WTC11 (cell line): Measurements from ENCODE around the gene KCNS3. TPM values are rescaled to one million over a fixed set of nuclear protein-coding genes. Genes with fewer than 3 reads are reported as not detected.

Experiments
- ATF3 ChIP-seq: sonication (generic); formaldehyde crosslinking; conservative IDR thresholded peaks from 2 replicates; pipeline ENCODE4 v1.8.1; 2022; ENCODE audit warnings: mild to moderate bottlenecking, missing genetic modification reagents
- ETV6 ChIP-seq: sonication (generic); formaldehyde crosslinking; IDR thresholded peaks from 2 replicates; pipeline ENCODE4 v1.8.1; 2022; ENCODE audit warnings: mild to moderate bottlenecking, missing genetic modification reagents
- FOXP4 ChIP-seq: sonication (generic); formaldehyde crosslinking; IDR thresholded peaks from 2 replicates; pipeline ENCODE4 v1.8.0; 2022; ENCODE audit warnings: mild to moderate bottlenecking, missing genetic modification reagents
- GABPB1 ChIP-seq: sonication (generic); formaldehyde crosslinking; IDR thresholded peaks from 2 replicates; pipeline ENCODE4 v1.8.1; 2023; ENCODE audit warnings: mild to moderate bottlenecking, missing genetic modification reagents
- GTF2I ChIP-seq: fragments of 250-450 bp; sonication (Bioruptor Pico); conservative IDR thresholded peaks from 2 replicates; pipeline ENCODE4 v1.4.0; 2021; ENCODE audit warnings: mild to moderate bottlenecking
- NR3C1 ChIP-seq: sonication (generic); formaldehyde crosslinking; conservative IDR thresholded peaks from 2 replicates; pipeline ENCODE4 v1.8.1; 2023; ENCODE audit warnings: low read depth, mild to moderate bottlenecking, missing genetic modification reagents
- SMAD3 ChIP-seq: sonication (generic); formaldehyde crosslinking; IDR thresholded peaks from 2 replicates; pipeline ENCODE4 v1.8.0; 2022; ENCODE audit warnings: missing genetic modification reagents, mild to moderate bottlenecking, borderline replicate concordance
- SMAD4 ChIP-seq: sonication (generic); formaldehyde crosslinking; IDR thresholded peaks from 2 replicates; pipeline ENCODE4 v1.8.0; 2022; ENCODE audit warnings: mild to moderate bottlenecking, missing genetic modification reagents
- TEAD1 ChIP-seq: sonication (generic); formaldehyde crosslinking; IDR thresholded peaks from 2 replicates; pipeline ENCODE4 v1.8.0; 2022; ENCODE audit warnings: mild to moderate bottlenecking, missing genetic modification reagents
- ZBTB21 ChIP-seq: sonication (generic); formaldehyde crosslinking; IDR thresholded peaks from 2 replicates; pipeline ENCODE4 v1.8.1; 2023; ENCODE audit warnings: mild to moderate bottlenecking, missing genetic modification reagents, borderline replicate concordance
- ZNF219 ChIP-seq: sonication (generic); formaldehyde crosslinking; IDR thresholded peaks from 2 replicates; pipeline ENCODE4 v1.8.0; 2023; ENCODE audit warnings: missing genetic modification reagents, mild to moderate bottlenecking, borderline replicate concordance
- ZNF232 ChIP-seq: sonication (generic); formaldehyde crosslinking; IDR thresholded peaks from 2 replicates; pipeline ENCODE4 v1.8.0; 2022; ENCODE audit warnings: mild to moderate bottlenecking, missing genetic modification reagents
- ZNF263 ChIP-seq: sonication (generic); formaldehyde crosslinking; IDR thresholded peaks from 2 replicates; pipeline ENCODE4 v1.8.1; 2022; ENCODE audit warnings: low read depth, mild to moderate bottlenecking, moderate library complexity, missing genetic modification reagents
- total RNA-seq: library from RNA; stranded (reverse); gene quantifications from 3 replicates; pipeline ENCODE4 v1.2.3, GENCODE V29; 2021
- TF ChIP-seq, protein P1 (sequence below): fragments of 250-450 bp; sonication (Bioruptor Pico); conservative IDR thresholded peaks from 2 replicates; pipeline ENCODE4 v1.9.0; 2021; ENCODE audit warnings: mild to moderate bottlenecking
- TF ChIP-seq, protein P2 (sequence below): sonication (generic); formaldehyde crosslinking; IDR thresholded peaks from 2 replicates; pipeline ENCODE4 v1.8.1; 2022; ENCODE audit warnings: mild to moderate bottlenecking, missing genetic modification reagents, moderate library complexity, borderline replicate concordance
- TF ChIP-seq, protein P3 (sequence below): sonication (generic); formaldehyde crosslinking; conservative IDR thresholded peaks from 2 replicates; pipeline ENCODE4 v1.8.1; 2023; ENCODE audit warnings: mild to moderate bottlenecking, low read depth, missing genetic modification reagents, moderate library complexity
- TF ChIP-seq, protein P4 (sequence below): fragments of 200-600 bp; IDR thresholded peaks from 2 replicates; pipeline ENCODE4 v1.8.0; 2022; ENCODE audit warnings: antibody characterized with exemption
- TF ChIP-seq, protein P5 (sequence below): sonication (generic); formaldehyde crosslinking; IDR thresholded peaks from 2 replicates; pipeline ENCODE4 v1.8.1; 2022; ENCODE audit warnings: missing genetic modification reagents, borderline replicate concordance
- TF ChIP-seq, protein P6 (sequence below): sonication (generic); formaldehyde crosslinking; IDR thresholded peaks from 2 replicates; pipeline ENCODE4 v1.8.0; 2022; ENCODE audit warnings: mild to moderate bottlenecking, missing genetic modification reagents

KCNS3 gene
- total RNA-seq, 1 experiment from 2014 or later, result 25.2 TPM

DNA sequence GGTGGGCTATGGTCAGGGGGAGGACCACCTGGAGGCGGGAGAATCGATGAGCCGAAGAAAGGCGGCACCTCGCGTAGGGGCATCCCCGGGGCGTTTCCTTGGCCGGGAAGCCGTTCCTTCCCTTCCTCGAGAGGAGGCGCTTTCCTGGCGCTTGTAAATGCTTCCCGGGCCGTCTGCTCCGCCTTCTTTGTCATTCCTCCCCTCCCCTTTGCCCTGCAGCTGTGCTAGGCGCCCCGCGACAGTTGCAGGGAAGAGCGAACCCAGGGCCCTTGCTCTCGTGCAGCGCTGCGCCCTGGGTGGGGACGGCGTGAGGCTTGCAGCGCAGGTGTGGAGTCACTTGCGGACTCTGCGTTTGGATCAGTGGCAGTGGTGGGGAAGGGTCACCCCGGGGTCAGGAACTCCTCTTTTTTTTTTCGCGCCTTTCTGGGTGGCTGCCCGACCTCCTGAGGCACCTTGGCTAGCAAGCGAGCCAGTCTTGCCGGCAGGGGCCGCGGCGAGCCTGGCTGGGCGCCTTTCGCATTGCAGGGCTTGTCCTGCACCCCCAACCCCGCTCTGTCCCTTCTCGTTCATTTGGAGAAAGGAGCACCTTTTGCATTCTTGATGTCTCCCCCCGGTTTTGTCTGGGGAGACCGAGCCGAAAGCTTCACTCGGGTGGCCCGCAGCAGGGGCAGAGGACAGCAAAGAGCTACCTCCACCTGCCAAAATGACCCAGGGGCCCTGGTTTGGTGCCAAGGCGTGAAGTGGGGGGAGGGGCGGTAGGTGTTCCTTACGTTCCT is 858 bp downstream of the KCNS3 start (continued):
- TF ChIP-seq, protein P1, sequence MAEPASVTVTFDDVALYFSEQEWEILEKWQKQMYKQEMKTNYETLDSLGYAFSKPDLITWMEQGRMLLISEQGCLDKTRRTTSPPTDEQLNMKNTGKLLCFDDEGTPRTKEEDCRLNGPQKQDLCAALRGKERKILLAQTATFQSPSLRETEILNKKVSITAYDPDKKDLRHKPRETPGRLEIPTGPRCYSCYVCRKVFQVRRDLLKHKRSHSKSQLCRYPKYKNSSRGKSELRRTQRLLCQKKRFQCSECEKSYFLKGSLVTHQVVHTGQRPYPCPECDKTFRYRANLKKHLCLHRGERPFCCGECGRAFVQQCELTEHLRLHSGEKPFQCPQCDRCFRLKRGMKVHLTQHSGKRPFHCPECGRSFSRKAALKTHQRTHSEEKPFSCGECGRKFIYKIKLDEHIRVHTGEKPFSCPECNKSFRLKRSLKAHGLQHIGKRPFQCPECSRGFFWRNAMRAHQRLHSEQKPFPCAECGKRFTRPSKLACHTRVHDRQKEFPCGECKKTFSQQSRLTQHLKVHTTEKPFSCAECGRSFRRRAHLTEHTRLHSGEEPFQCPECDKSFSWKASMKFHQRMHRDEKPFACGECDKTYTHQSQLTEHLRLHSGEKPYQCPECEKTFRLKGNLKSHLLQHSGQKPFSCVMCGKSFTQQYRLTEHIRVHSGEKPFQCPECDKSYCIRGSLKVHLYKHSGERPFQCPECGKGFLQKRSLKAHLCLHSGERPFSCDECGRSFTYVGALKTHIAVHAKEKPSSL (CRISPR knock-in tag), result no peak
- TF ChIP-seq GTF2I (CRISPR knock-in tag) (no peak), SMAD4 (CRISPR knock-in tag) (no peak), TEAD1 (CRISPR knock-in tag) (peak; percentile 51; the same call in 1 of the 2 replicates), ZNF263 (0 out of 2 replicates have a peak, but pooled peaks have one; percentile 38), ETV6 (CRISPR knock-in tag) (peak; percentile 21; the same call in 1 of the 2 replicates), SMAD3 (CRISPR knock-in tag) (no peak), GABPB1 (CRISPR knock-in tag) (no peak), ZNF232 (CRISPR knock-in tag) (0 out of 2 replicates have a peak, but pooled peaks have one; percentile 19), FOXP4 (CRISPR knock-in tag) (no peak), ATF3 (CRISPR knock-in tag) (no peak), NR3C1 (CRISPR knock-in tag) (no peak), ZNF219 (CRISPR knock-in tag) (no peak), ZBTB21 (0 out of 2 replicates have a peak, but pooled peaks have one; percentile 32)
- TF ChIP-seq, protein P2, sequence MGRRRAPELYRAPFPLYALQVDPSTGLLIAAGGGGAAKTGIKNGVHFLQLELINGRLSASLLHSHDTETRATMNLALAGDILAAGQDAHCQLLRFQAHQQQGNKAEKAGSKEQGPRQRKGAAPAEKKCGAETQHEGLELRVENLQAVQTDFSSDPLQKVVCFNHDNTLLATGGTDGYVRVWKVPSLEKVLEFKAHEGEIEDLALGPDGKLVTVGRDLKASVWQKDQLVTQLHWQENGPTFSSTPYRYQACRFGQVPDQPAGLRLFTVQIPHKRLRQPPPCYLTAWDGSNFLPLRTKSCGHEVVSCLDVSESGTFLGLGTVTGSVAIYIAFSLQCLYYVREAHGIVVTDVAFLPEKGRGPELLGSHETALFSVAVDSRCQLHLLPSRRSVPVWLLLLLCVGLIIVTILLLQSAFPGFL, result no peak
- TF ChIP-seq, protein P3, sequence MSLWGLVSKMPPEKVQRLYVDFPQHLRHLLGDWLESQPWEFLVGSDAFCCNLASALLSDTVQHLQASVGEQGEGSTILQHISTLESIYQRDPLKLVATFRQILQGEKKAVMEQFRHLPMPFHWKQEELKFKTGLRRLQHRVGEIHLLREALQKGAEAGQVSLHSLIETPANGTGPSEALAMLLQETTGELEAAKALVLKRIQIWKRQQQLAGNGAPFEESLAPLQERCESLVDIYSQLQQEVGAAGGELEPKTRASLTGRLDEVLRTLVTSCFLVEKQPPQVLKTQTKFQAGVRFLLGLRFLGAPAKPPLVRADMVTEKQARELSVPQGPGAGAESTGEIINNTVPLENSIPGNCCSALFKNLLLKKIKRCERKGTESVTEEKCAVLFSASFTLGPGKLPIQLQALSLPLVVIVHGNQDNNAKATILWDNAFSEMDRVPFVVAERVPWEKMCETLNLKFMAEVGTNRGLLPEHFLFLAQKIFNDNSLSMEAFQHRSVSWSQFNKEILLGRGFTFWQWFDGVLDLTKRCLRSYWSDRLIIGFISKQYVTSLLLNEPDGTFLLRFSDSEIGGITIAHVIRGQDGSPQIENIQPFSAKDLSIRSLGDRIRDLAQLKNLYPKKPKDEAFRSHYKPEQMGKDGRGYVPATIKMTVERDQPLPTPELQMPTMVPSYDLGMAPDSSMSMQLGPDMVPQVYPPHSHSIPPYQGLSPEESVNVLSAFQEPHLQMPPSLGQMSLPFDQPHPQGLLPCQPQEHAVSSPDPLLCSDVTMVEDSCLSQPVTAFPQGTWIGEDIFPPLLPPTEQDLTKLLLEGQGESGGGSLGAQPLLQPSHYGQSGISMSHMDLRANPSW (CRISPR knock-in tag), result no peak
- TF ChIP-seq, protein P4, sequence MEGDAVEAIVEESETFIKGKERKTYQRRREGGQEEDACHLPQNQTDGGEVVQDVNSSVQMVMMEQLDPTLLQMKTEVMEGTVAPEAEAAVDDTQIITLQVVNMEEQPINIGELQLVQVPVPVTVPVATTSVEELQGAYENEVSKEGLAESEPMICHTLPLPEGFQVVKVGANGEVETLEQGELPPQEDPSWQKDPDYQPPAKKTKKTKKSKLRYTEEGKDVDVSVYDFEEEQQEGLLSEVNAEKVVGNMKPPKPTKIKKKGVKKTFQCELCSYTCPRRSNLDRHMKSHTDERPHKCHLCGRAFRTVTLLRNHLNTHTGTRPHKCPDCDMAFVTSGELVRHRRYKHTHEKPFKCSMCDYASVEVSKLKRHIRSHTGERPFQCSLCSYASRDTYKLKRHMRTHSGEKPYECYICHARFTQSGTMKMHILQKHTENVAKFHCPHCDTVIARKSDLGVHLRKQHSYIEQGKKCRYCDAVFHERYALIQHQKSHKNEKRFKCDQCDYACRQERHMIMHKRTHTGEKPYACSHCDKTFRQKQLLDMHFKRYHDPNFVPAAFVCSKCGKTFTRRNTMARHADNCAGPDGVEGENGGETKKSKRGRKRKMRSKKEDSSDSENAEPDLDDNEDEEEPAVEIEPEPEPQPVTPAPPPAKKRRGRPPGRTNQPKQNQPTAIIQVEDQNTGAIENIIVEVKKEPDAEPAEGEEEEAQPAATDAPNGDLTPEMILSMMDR, result no peak
- TF ChIP-seq, protein P5, sequence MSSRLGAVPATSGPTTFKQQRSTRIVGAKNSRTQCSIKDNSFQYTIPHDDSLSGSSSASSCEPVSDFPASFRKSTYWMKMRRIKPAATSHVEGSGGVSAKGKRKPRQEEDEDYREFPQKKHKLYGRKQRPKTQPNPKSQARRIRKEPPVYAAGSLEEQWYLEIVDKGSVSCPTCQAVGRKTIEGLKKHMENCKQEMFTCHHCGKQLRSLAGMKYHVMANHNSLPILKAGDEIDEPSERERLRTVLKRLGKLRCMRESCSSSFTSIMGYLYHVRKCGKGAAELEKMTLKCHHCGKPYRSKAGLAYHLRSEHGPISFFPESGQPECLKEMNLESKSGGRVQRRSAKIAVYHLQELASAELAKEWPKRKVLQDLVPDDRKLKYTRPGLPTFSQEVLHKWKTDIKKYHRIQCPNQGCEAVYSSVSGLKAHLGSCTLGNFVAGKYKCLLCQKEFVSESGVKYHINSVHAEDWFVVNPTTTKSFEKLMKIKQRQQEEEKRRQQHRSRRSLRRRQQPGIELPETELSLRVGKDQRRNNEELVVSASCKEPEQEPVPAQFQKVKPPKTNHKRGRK, result no peak
- TF ChIP-seq, protein P6, sequence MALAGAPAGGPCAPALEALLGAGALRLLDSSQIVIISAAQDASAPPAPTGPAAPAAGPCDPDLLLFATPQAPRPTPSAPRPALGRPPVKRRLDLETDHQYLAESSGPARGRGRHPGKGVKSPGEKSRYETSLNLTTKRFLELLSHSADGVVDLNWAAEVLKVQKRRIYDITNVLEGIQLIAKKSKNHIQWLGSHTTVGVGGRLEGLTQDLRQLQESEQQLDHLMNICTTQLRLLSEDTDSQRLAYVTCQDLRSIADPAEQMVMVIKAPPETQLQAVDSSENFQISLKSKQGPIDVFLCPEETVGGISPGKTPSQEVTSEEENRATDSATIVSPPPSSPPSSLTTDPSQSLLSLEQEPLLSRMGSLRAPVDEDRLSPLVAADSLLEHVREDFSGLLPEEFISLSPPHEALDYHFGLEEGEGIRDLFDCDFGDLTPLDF (CRISPR knock-in tag), result no peak
